Measurements from ENCODE around the gene IMMT.
A peak's percentile ranks its signal among the peaks of the same experiment; 100 is the strongest.

IMMT gene

DNA sequence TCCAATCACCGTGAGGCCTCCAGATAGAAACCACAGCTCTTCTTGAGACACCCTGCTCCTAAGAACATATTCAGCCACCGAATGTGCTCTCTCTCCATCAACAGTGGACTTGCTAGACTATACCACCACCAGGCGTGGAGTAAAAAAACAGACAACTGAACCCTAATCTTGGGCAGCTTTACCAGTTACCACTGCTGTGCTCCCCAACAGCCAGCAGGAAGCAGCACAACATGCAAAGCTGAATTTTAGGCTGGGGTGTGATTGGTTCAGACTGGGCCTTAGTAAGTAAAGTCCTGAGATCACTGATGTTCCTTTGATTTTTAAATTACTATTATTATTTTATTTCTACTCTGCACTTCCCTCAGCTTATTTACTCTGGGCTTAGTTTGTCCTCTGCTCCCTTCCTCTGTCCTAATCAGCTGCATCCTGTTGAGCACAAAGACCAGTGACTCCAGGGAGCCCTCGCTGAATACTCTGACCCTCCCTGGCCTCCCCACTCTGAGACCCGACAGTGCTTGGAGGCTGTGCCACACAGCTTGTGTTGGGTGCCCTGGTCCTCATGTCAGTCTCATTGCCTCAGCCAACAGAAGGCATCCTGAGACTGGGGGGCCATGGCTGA lies 25.9 kb upstream of the IMMT start:
- DNase-seq (peak; percentile 49), ATAC-seq (ENCODE audit: insufficient read depth, low read depth) (peak; percentile 77)
- H3K27ac ChIP-seq (ENCODE audit: low read length) = no peak overlapping the region
- no peaks in the 10 kb centered on the region for H3K27me3 ChIP-seq (ENCODE audit: insufficient read depth, low read length, poor library complexity)
- no peaks in the 10 kb centered on the region for H3K36me3 ChIP-seq (ENCODE audit: insufficient read depth, low read length)
- no peak overlapping the region for H3K4me2 ChIP-seq (ENCODE audit: insufficient read depth, low read length)
- H3K79me2 ChIP-seq (ENCODE audit: insufficient read depth, low read length) = no peaks in the 10 kb centered on the region
- H3K4me3 ChIP-seq (ENCODE audit: low read depth in 1 of 2, low read length in 2 of 2) = no peak overlapping the region
- no peaks in the 10 kb centered on the region for H3K9me3 ChIP-seq (ENCODE audit: insufficient read depth, low read length, severe bottlenecking)
- no peaks in the 10 kb centered on the region for H3K4me1 ChIP-seq (ENCODE audit: insufficient read depth, low read length)
- no peaks in the 10 kb centered on the region for H4K20me1 ChIP-seq (ENCODE audit: insufficient read depth, low read length)
- H3K9ac ChIP-seq (ENCODE audit: low read depth, low read length) = no peak overlapping the region
- H2AFZ ChIP-seq (ENCODE audit: low read depth, low read length) = no peak overlapping the region
- TF ChIP-seq, protein P1, sequence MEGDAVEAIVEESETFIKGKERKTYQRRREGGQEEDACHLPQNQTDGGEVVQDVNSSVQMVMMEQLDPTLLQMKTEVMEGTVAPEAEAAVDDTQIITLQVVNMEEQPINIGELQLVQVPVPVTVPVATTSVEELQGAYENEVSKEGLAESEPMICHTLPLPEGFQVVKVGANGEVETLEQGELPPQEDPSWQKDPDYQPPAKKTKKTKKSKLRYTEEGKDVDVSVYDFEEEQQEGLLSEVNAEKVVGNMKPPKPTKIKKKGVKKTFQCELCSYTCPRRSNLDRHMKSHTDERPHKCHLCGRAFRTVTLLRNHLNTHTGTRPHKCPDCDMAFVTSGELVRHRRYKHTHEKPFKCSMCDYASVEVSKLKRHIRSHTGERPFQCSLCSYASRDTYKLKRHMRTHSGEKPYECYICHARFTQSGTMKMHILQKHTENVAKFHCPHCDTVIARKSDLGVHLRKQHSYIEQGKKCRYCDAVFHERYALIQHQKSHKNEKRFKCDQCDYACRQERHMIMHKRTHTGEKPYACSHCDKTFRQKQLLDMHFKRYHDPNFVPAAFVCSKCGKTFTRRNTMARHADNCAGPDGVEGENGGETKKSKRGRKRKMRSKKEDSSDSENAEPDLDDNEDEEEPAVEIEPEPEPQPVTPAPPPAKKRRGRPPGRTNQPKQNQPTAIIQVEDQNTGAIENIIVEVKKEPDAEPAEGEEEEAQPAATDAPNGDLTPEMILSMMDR (IDR thresholded peaks at IDR 0.05; ENCODE audit: borderline replicate concordance, extremely low read depth, low read length, poor library complexity, severe bottlenecking) = peak; percentile 86
- TF ChIP-seq EZH2 (IDR thresholded peaks at IDR 0.05; ENCODE audit: borderline replicate concordance, low read depth, low read length, severe bottlenecking) = no peak

DNA sequence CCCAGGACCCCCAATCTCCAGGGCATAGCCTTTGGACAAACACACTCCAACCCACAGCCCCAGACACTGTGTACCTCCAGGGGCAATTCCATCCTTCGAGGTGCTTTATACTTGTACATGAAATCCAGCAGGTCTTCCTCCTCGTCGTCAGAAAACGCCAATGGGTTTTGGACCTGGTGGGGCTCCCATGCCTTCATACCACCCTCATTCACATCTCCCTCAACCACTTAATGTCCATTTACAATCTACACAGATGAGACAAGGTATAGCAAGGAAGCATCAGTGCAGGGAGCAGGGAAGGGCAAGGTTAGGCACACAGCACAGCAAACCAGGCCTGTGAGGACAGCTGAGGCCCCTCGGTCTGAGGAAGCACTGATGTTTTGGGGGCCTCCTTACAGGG lies 24.6 kb upstream of the IMMT start:
- H4K20me1 ChIP-seq (ENCODE audit: insufficient read depth, low read length) = no peaks in the 10 kb centered on the region
- DNase-seq = no peak
- no peaks in the 10 kb centered on the region for H3K79me2 ChIP-seq (ENCODE audit: insufficient read depth, low read length)
- no peak overlapping the region for H2AFZ ChIP-seq (ENCODE audit: low read depth, low read length)
- no peaks in the 10 kb centered on the region for H3K4me1 ChIP-seq (ENCODE audit: insufficient read depth, low read length)
- TF ChIP-seq, protein P1 (IDR thresholded peaks at IDR 0.05; ENCODE audit: borderline replicate concordance, extremely low read depth, low read length, poor library complexity, severe bottlenecking) = no peak
- no peak for TF ChIP-seq EZH2 (IDR thresholded peaks at IDR 0.05; ENCODE audit: borderline replicate concordance, low read depth, low read length, severe bottlenecking)
- H3K36me3 ChIP-seq (ENCODE audit: insufficient read depth, low read length) = no peaks in the 10 kb centered on the region
- no peak overlapping the region for H3K4me2 ChIP-seq (ENCODE audit: insufficient read depth, low read length)
- H3K27ac ChIP-seq (ENCODE audit: low read length) = no peak overlapping the region
- H3K4me3 ChIP-seq (ENCODE audit: low read depth in 1 of 2, low read length in 2 of 2) = no peak overlapping the region
- H3K9me3 ChIP-seq (ENCODE audit: insufficient read depth, low read length, severe bottlenecking) = no peaks in the 10 kb centered on the region
- no peak for ATAC-seq (ENCODE audit: insufficient read depth, low read depth)
- H3K27me3 ChIP-seq (ENCODE audit: insufficient read depth, low read length, poor library complexity) = no peaks in the 10 kb centered on the region
- H3K9ac ChIP-seq (ENCODE audit: low read depth, low read length) = no peak overlapping the region

DNA sequence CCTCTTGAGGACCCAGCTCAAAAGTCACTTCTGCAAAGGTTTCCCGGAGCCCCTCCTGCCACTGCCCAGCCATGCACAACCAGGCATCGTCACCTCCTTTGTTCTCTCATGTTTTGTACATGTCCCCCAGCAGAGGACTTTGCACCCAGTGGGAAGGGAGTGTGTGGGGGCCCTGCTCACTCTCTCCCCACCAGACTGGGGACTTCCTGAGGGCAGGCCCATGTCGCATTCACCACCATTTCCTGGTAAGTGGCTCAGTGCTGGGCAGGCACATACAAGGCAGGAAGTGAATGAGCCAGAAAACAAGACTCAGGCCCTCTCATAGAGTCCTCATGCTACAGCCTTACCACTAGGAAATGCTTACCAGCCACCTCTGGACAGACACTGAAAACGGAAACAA lies 22.9 kb upstream of the IMMT start:
- Histone ChIP-seq H3K9ac (ENCODE audit: low read depth, low read length) (no peak overlapping the region), H3K79me2 (ENCODE audit: insufficient read depth, low read length) (no peaks in the 10 kb centered on the region), H3K4me2 (ENCODE audit: insufficient read depth, low read length) (no peak overlapping the region), H3K9me3 (ENCODE audit: insufficient read depth, low read length, severe bottlenecking) (no peaks in the 10 kb centered on the region), H3K4me1 (ENCODE audit: insufficient read depth, low read length) (no peaks in the 10 kb centered on the region), H2AFZ (ENCODE audit: low read depth, low read length) (no peak overlapping the region), H3K36me3 (ENCODE audit: insufficient read depth, low read length) (peaks cover 14% of the 10 kb centered on the region; the same call in 1 of the 2 replicates), H3K27me3 (ENCODE audit: insufficient read depth, low read length, poor library complexity) (no peaks in the 10 kb centered on the region), H4K20me1 (ENCODE audit: insufficient read depth, low read length) (no peaks in the 10 kb centered on the region), H3K27ac (ENCODE audit: low read length) (no peak overlapping the region), H3K4me3 (ENCODE audit: low read depth in 1 of 2, low read length in 2 of 2) (no peak overlapping the region)
- DNase-seq (peak; percentile 26), ATAC-seq (ENCODE audit: insufficient read depth, low read depth) (peak; percentile 40; the same call in 1 of the 3 replicates)
- TF ChIP-seq, protein P1 (IDR thresholded peaks at IDR 0.05; ENCODE audit: borderline replicate concordance, extremely low read depth, low read length, poor library complexity, severe bottlenecking) = no peak
- TF ChIP-seq EZH2 (IDR thresholded peaks at IDR 0.05; ENCODE audit: borderline replicate concordance, low read depth, low read length, severe bottlenecking) = no peak

Data from DND-41 (cell line).